Measurements from ENCODE around the gene TPRG1L. TPM values are rescaled to one million over a fixed set of nuclear protein-coding genes. Genes with fewer than 3 reads are reported as not detected.

Gene TPRG1L
- polyA plus RNA-seq, 1 experiment = 44.2 TPM

GRCh38 chr1:3594706-3595377 lies 30.0 kb upstream of the TPRG1L start:
- POLR2A ChIA-PET = no interaction called here
- Histone ChIP-seq H3K27ac (ENCODE audit: low read depth, low read length) (no peak overlapping the region), H3K27me3 (ENCODE audit: control insufficient read depth, insufficient read depth, low read length) (peaks cover 22% of the 10 kb centered on the region), H3K4me3 (ENCODE audit: low read depth, low read length) (no peak overlapping the region), H3K9me3 (ENCODE audit: control insufficient read depth, insufficient read depth, low read length) (no peaks in the 10 kb centered on the region; the same call in 1 of the 2 replicates)
- no peak for DNase-seq (ENCODE audit: low read depth, low spot score)
- TF ChIP-seq, protein P1, sequence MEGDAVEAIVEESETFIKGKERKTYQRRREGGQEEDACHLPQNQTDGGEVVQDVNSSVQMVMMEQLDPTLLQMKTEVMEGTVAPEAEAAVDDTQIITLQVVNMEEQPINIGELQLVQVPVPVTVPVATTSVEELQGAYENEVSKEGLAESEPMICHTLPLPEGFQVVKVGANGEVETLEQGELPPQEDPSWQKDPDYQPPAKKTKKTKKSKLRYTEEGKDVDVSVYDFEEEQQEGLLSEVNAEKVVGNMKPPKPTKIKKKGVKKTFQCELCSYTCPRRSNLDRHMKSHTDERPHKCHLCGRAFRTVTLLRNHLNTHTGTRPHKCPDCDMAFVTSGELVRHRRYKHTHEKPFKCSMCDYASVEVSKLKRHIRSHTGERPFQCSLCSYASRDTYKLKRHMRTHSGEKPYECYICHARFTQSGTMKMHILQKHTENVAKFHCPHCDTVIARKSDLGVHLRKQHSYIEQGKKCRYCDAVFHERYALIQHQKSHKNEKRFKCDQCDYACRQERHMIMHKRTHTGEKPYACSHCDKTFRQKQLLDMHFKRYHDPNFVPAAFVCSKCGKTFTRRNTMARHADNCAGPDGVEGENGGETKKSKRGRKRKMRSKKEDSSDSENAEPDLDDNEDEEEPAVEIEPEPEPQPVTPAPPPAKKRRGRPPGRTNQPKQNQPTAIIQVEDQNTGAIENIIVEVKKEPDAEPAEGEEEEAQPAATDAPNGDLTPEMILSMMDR (IDR thresholded peaks at IDR 0.05; ENCODE audit: low read depth, low read length) = no peak
- CTCF ChIA-PET = interaction anchor here (1.4 kb wide), 1 partner anchor 20 kb away, joined by 3 read pairs; no protein-coding TSS in a partner anchor

GRCh38 chr1:3595949-3596348 lies 28.9 kb upstream of the TPRG1L start:
- Histone ChIP-seq H3K27me3 (ENCODE audit: control insufficient read depth, insufficient read depth, low read length) (peaks cover 27% of the 10 kb centered on the region), H3K27ac (ENCODE audit: low read depth, low read length) (no peak overlapping the region), H3K9me3 (ENCODE audit: control insufficient read depth, insufficient read depth, low read length) (no peaks in the 10 kb centered on the region; the same call in 1 of the 2 replicates), H3K4me3 (ENCODE audit: low read depth, low read length) (no peak overlapping the region)
- CTCF ChIA-PET = no interaction called here
- TF ChIP-seq, protein P1 (IDR thresholded peaks at IDR 0.05; ENCODE audit: low read depth, low read length) = no peak
- no peak for DNase-seq (ENCODE audit: low read depth, low spot score)
- POLR2A ChIA-PET = no interaction called here

GRCh38 chr1:3596663-3597598 lies 27.9 kb upstream of the TPRG1L start:
- no peak for DNase-seq (ENCODE audit: low read depth, low spot score)
- Histone ChIP-seq H3K27ac (ENCODE audit: low read depth, low read length) (no peak overlapping the region), H3K4me3 (ENCODE audit: low read depth, low read length) (no peak overlapping the region), H3K9me3 (ENCODE audit: control insufficient read depth, insufficient read depth, low read length) (no peaks in the 10 kb centered on the region; the same call in 1 of the 2 replicates), H3K27me3 (ENCODE audit: control insufficient read depth, insufficient read depth, low read length) (peaks cover 27% of the 10 kb centered on the region)
- TF ChIP-seq, protein P1 (IDR thresholded peaks at IDR 0.05; ENCODE audit: low read depth, low read length) = no peak
- ChIA-PET POLR2A (no interaction called here), CTCF (no interaction called here)

GRCh38 chr1:3597599-3597964 lies 27.2 kb upstream of the TPRG1L start:
- H3K27ac ChIP-seq (ENCODE audit: low read depth, low read length) = no peak overlapping the region
- H3K27me3 ChIP-seq (ENCODE audit: control insufficient read depth, insufficient read depth, low read length) = peaks cover 27% of the 10 kb centered on the region
- no peak for DNase-seq (ENCODE audit: low read depth, low spot score)
- no peak overlapping the region for H3K4me3 ChIP-seq (ENCODE audit: low read depth, low read length)
- ChIA-PET POLR2A (no interaction called here), CTCF (no interaction called here)
- TF ChIP-seq, protein P1 (IDR thresholded peaks at IDR 0.05; ENCODE audit: low read depth, low read length) = no peak
- no peaks in the 10 kb centered on the region; the same call in 1 of the 2 replicates for H3K9me3 ChIP-seq (ENCODE audit: control insufficient read depth, insufficient read depth, low read length)

- ChIA-PET CTCF (no interaction called here), POLR2A (no interaction called here)
- H3K27ac ChIP-seq (ENCODE audit: low read depth, low read length) = no peak overlapping the region
- no peak for DNase-seq (ENCODE audit: low read depth, low spot score)
- TF ChIP-seq, protein P1 (IDR thresholded peaks at IDR 0.05; ENCODE audit: low read depth, low read length) = no peak
- peaks cover 27% of the 10 kb centered on the region for H3K27me3 ChIP-seq (ENCODE audit: control insufficient read depth, insufficient read depth, low read length)
- H3K9me3 ChIP-seq (ENCODE audit: control insufficient read depth, insufficient read depth, low read length) = no peaks in the 10 kb centered on the region; the same call in 1 of the 2 replicates
- H3K4me3 ChIP-seq (ENCODE audit: low read depth, low read length) = no peak overlapping the region
These were observed 26.7 kb upstream of the TPRG1L start for GRCh38 chr1:3598051-3598491.
